ENCODE results near the gene ELAVL1. TPM values are rescaled to one million over a fixed set of nuclear protein-coding genes. Genes with fewer than 3 reads are reported as not detected.

ELAVL1 gene
- total RNA-seq, 1 donor from 2014 or later: 108 TPM

GRCh38 chr19:7947939-7948338 is 57.5 kb downstream of the ELAVL1 start:
- no peaks in the 10 kb centered on the region for H3K9me3 Mint-ChIP-seq
- Histone ChIP-seq H3K9me3 (ENCODE audit: low read depth) (no peaks in the 10 kb centered on the region), H3K36me3 (no peaks in the 10 kb centered on the region), H3K27ac (no peak overlapping the region), H3K9ac (no peak overlapping the region), H3K4me1 (no peaks in the 10 kb centered on the region), H3K27me3 (no peaks in the 10 kb centered on the region), H3K4me3 (no peak overlapping the region), H2AFZ (replicated peaks) (no peak overlapping the region), H3K4me2 (no peak overlapping the region), H3F3A (ENCODE audit: low read depth) (peaks cover 4% of the 10 kb centered on the region), H3K79me2 (ENCODE audit: low read depth) (peaks cover 11% of the 10 kb centered on the region), H4K20me1 (ENCODE audit: low read depth) (no peaks in the 10 kb centered on the region)
- no peak for TF ChIP-seq CTCF (IDR thresholded peaks at IDR 0.05)
- TF ChIP-seq EZH2 (IDR thresholded peaks at IDR 0.05): no peak
- no peak for TF ChIP-seq EZH2phosphoT487 (IDR thresholded peaks at IDR 0.05)
- DNase-seq (ENCODE audit: low spot score): no peak
- peaks cover 8% of the 10 kb centered on the region for H3K4me1 Mint-ChIP-seq
- peaks cover 4% of the 10 kb centered on the region for H3K36me3 Mint-ChIP-seq
- no peak overlapping the region for H3K4me3 Mint-ChIP-seq
- H3K27me3 Mint-ChIP-seq (ENCODE audit: insufficient read depth, low read depth): peaks cover 4% of the 10 kb centered on the region
- no peak overlapping the region for H3K27ac Mint-ChIP-seq

GRCh38 chr19:7944177-7944761 is 61.2 kb downstream of the ELAVL1 start:
- Mint-ChIP-seq H3K4me3 (peak overlapping the region; percentile 95), H3K4me1 (peaks cover 16% of the 10 kb centered on the region), H3K36me3 (peaks cover 11% of the 10 kb centered on the region), H3K27me3 (ENCODE audit: insufficient read depth, low read depth) (peaks cover 4% of the 10 kb centered on the region), H3K27ac (peak overlapping the region; percentile 95), H3K9me3 (no peaks in the 10 kb centered on the region)
- peak; percentile 94 for DNase-seq (ENCODE audit: low spot score)
- no peaks in the 10 kb centered on the region for H3K9me3 ChIP-seq (ENCODE audit: low read depth)
- H4K20me1 ChIP-seq (ENCODE audit: low read depth): no peaks in the 10 kb centered on the region
- TF ChIP-seq CTCF (IDR thresholded peaks at IDR 0.05) (peak; percentile 89), EZH2 (IDR thresholded peaks at IDR 0.05) (no peak)
- peaks cover 5% of the 10 kb centered on the region for H3K4me1 ChIP-seq
- no peak overlapping the region for H3K9ac ChIP-seq
- H2AFZ ChIP-seq (replicated peaks): peak overlapping the region; percentile 78
- H3K27me3 ChIP-seq: no peaks in the 10 kb centered on the region
- H3K79me2 ChIP-seq (ENCODE audit: low read depth): peaks cover 29% of the 10 kb centered on the region
- peak overlapping the region; percentile 87 for H3K4me2 ChIP-seq
- H3K36me3 ChIP-seq: no peaks in the 10 kb centered on the region
- H3K4me3 ChIP-seq: peak overlapping the region; percentile 92
- peaks cover 4% of the 10 kb centered on the region for H3F3A ChIP-seq (ENCODE audit: low read depth)
- H3K27ac ChIP-seq: peak overlapping the region; percentile 81

- no peaks in the 10 kb centered on the region for H3K9me3 Mint-ChIP-seq
- peak within 1 kb of the TSS; percentile 92 for H3K4me3 ChIP-seq
- peak within 1 kb of the TSS; percentile 78 for H2AFZ ChIP-seq (replicated peaks)
- H3K9ac ChIP-seq: peak within 1 kb of the TSS; percentile 97
- TF ChIP-seq EZH2phosphoT487 (IDR thresholded peaks at IDR 0.05) (no peak), CTCF (IDR thresholded peaks at IDR 0.05) (no peak), EZH2 (IDR thresholded peaks at IDR 0.05) (no peak)
- no peaks in the 10 kb centered on the region for H3K9me3 ChIP-seq (ENCODE audit: low read depth)
- peaks cover 4% of the 10 kb centered on the region for H3F3A ChIP-seq (ENCODE audit: low read depth)
- peaks cover 5% of the 10 kb centered on the region for H3K4me1 ChIP-seq
- H3K27me3 ChIP-seq: no peaks in the 10 kb centered on the region
- H3K4me2 ChIP-seq: peak within 1 kb of the TSS; percentile 97
- H3K4me3 Mint-ChIP-seq: peak within 1 kb of the TSS; percentile 95
- no peaks in the 10 kb centered on the region for H3K36me3 ChIP-seq
- peak within 1 kb of the TSS; percentile 91 for H3K27ac ChIP-seq
- peaks cover 16% of the 10 kb centered on the region for H3K4me1 Mint-ChIP-seq
- peaks cover 29% of the 10 kb centered on the region for H3K79me2 ChIP-seq (ENCODE audit: low read depth)
- peaks cover 11% of the 10 kb centered on the region for H3K36me3 Mint-ChIP-seq
- peak within 1 kb of the TSS; percentile 95 for H3K27ac Mint-ChIP-seq
- DNase-seq (ENCODE audit: low spot score): peak; percentile 100
- peaks cover 4% of the 10 kb centered on the region for H3K27me3 Mint-ChIP-seq (ENCODE audit: insufficient read depth, low read depth)
- no peaks in the 10 kb centered on the region for H4K20me1 ChIP-seq (ENCODE audit: low read depth)
Observed at GRCh38 chr19:7943444-7944176, 61.8 kb downstream of the ELAVL1 start, which contains the start of gene TIMM44. TIMM44 (minus strand) TSS chr19:7943666; CDS start chr19:7943651, 15 bp downstream.

All from neural progenitor cell (in vitro differentiated cells).